Measurements from ENCODE around the gene FOXO6.
A peak's percentile ranks its signal among the peaks of the same experiment; 100 is the strongest.

The FOXO6 gene

DNA sequence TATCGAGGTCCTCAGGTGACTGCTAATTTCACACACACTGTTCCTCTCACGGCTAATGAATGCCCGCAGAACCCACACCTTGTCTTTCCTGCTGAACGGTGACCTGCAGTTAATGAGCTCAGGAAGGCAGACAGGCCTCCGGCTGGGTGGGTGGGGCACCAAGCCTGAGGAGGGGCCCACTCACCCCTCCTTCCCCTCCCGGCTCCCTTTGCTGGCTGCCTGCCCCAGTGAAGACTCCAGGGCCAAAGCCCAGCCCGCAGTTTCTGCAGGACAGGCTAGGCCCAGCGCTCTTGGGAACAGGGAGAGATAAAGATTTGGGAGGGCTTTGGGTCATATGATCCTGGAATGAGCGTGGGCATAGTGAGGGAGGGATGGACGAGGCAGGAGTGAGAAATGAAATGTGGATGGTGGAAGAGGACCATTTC, 26.4 kb downstream of the FOXO6 start:
- ATAC-seq = peak; percentile 87
- TF ChIP-seq, protein P1, sequence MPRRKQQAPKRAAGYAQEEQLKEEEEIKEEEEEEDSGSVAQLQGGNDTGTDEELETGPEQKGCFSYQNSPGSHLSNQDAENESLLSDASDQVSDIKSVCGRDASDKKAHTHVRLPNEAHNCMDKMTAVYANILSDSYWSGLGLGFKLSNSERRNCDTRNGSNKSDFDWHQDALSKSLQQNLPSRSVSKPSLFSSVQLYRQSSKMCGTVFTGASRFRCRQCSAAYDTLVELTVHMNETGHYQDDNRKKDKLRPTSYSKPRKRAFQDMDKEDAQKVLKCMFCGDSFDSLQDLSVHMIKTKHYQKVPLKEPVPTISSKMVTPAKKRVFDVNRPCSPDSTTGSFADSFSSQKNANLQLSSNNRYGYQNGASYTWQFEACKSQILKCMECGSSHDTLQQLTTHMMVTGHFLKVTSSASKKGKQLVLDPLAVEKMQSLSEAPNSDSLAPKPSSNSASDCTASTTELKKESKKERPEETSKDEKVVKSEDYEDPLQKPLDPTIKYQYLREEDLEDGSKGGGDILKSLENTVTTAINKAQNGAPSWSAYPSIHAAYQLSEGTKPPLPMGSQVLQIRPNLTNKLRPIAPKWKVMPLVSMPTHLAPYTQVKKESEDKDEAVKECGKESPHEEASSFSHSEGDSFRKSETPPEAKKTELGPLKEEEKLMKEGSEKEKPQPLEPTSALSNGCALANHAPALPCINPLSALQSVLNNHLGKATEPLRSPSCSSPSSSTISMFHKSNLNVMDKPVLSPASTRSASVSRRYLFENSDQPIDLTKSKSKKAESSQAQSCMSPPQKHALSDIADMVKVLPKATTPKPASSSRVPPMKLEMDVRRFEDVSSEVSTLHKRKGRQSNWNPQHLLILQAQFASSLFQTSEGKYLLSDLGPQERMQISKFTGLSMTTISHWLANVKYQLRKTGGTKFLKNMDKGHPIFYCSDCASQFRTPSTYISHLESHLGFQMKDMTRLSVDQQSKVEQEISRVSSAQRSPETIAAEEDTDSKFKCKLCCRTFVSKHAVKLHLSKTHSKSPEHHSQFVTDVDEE (CRISPR knock-in tag; IDR thresholded peaks at IDR 0.05) = no peak
- no peak for TF ChIP-seq ZC3H10 (CRISPR knock-in tag; IDR thresholded peaks at IDR 0.05)
- no peak for TF ChIP-seq TOX (CRISPR knock-in tag; IDR thresholded peaks at IDR 0.05; ENCODE audit: borderline replicate concordance)
- no peak for TF ChIP-seq RARB (CRISPR knock-in tag; IDR thresholded peaks at IDR 0.05)
- TF ChIP-seq, protein P2, sequence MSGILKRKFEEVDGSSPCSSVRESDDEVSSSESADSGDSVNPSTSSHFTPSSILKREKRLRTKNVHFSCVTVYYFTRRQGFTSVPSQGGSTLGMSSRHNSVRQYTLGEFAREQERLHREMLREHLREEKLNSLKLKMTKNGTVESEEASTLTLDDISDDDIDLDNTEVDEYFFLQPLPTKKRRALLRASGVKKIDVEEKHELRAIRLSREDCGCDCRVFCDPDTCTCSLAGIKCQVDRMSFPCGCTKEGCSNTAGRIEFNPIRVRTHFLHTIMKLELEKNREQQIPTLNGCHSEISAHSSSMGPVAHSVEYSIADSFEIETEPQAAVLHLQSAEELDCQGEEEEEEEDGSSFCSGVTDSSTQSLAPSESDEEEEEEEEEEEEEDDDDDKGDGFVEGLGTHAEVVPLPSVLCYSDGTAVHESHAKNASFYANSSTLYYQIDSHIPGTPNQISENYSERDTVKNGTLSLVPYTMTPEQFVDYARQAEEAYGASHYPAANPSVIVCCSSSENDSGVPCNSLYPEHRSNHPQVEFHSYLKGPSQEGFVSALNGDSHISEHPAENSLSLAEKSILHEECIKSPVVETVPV (CRISPR knock-in tag; IDR thresholded peaks at IDR 0.05) = no peak
- no peak for TF ChIP-seq ZFP3 (CRISPR knock-in tag; IDR thresholded peaks at IDR 0.05)
- no peak for TF ChIP-seq ARNTL (CRISPR knock-in tag; IDR thresholded peaks at IDR 0.05; ENCODE audit: borderline replicate concordance, low read depth)
- TF ChIP-seq OSR1 (CRISPR knock-in tag; IDR thresholded peaks at IDR 0.05) = no peak

DNA sequence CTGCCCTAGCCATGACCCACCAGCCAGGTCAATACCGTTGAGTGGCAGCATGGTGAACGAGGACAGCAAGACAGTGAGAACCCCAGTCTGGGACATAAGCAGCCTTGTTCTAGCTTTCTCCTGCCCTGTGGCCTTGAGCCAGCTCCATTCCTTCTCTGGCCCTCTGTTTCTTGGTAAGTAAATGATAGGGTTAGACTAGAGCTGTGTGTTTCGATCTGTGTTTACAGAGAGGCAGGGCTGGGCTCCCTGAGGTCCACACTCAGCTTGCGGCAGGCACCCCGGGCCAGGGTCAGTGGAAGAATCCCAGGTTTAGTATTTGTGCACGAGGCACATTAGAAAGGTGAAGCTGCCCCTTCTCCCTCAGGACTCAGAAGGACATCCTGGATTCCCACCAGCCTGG, 27.3 kb downstream of the FOXO6 start:
- no peak for ATAC-seq
- TF ChIP-seq, protein P2 (CRISPR knock-in tag; IDR thresholded peaks at IDR 0.05) = no peak
- no peak for TF ChIP-seq ZFP30 (CRISPR knock-in tag; IDR thresholded peaks at IDR 0.05)
- no peak for TF ChIP-seq ZNF70 (CRISPR knock-in tag; IDR thresholded peaks at IDR 0.05)
- TF ChIP-seq SNAI2 (CRISPR knock-in tag; IDR thresholded peaks at IDR 0.05) = no peak
- TF ChIP-seq, protein P1 (CRISPR knock-in tag; IDR thresholded peaks at IDR 0.05) = no peak
- TF ChIP-seq PPARA (CRISPR knock-in tag; IDR thresholded peaks at IDR 0.05; ENCODE audit: borderline replicate concordance) = no peak
- TF ChIP-seq, protein P3, sequence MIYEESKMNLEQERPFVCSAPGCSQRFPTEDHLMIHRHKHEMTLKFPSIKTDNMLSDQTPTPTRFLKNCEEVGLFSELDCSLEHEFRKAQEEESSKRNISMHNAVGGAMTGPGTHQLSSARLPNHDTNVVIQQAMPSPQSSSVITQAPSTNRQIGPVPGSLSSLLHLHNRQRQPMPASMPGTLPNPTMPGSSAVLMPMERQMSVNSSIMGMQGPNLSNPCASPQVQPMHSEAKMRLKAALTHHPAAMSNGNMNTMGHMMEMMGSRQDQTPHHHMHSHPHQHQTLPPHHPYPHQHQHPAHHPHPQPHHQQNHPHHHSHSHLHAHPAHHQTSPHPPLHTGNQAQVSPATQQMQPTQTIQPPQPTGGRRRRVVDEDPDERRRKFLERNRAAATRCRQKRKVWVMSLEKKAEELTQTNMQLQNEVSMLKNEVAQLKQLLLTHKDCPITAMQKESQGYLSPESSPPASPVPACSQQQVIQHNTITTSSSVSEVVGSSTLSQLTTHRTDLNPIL (CRISPR knock-in tag; IDR thresholded peaks at IDR 0.05; ENCODE audit: low read depth) = no peak
- TF ChIP-seq OSR1 (CRISPR knock-in tag; IDR thresholded peaks at IDR 0.05) = no peak
- TF ChIP-seq ZC3H10 (CRISPR knock-in tag; IDR thresholded peaks at IDR 0.05) = no peak
- TF ChIP-seq CSDC2 (CRISPR knock-in tag; IDR thresholded peaks at IDR 0.05) = no peak
- no peak for TF ChIP-seq ZNF565 (CRISPR knock-in tag; conservative IDR thresholded peaks at IDR 0.05; ENCODE audit: low read depth)

DNA sequence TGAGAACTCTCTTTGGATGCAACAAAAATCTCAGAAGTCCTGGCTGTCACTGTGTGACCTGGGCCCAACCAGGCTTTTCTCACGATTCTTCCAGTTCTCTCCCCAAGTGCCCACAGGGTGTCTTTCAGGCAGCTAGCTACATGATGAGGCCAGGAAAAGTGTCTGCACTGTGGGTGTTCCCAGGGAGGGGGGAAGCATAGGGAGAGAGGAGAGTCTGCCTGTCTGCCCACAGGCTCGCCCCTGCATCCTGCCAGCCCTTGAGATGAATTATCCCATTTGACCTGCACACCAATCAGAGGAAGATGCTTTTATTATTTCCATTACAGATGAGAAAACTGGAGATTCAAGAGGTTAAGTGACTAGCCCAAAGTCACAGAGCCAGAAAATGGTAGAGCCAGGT, 27.8 kb downstream of the FOXO6 start:
- no peak for TF ChIP-seq CSDC2 (CRISPR knock-in tag; IDR thresholded peaks at IDR 0.05)
- TF ChIP-seq TCF4 (CRISPR knock-in tag; IDR thresholded peaks at IDR 0.05; ENCODE audit: borderline replicate concordance) = no peak
- no peak for TF ChIP-seq ESRRG (CRISPR knock-in tag; IDR thresholded peaks at IDR 0.05)
- no peak for TF ChIP-seq GLIS3 (CRISPR knock-in tag; IDR thresholded peaks at IDR 0.05)
- no peak for TF ChIP-seq RARB (CRISPR knock-in tag; IDR thresholded peaks at IDR 0.05)
- no peak for TF ChIP-seq ISL1 (CRISPR knock-in tag; IDR thresholded peaks at IDR 0.05)
- TF ChIP-seq ZNF8 (CRISPR knock-in tag; IDR thresholded peaks at IDR 0.05) = no peak

More for the DNA sequence above, 27.8 kb downstream of the FOXO6 start:
- ATAC-seq = no peak
